K562 (cell line): ENCODE data around the gene TMEM87B. TPM values are rescaled to one million over a fixed set of nuclear protein-coding genes. Genes with fewer than 3 reads are reported as not detected.

Experiments used
- BRD9 ChIP-seq: fragments of 450-650 bp; IDR thresholded peaks from 2 replicates; pipeline ENCODE4 v1.6.1; 2018; ENCODE audit warnings: low read depth; ENCODE audit not compliant: partially characterized antibody
- C11orf30 ChIP-seq: fragments of 450-650 bp; IDR thresholded peaks from 2 replicates; pipeline ENCODE4 v1.6.1; 2016; ENCODE audit warnings: low read depth, mild to moderate bottlenecking
- FOXM1 ChIP-seq, 2 experiments: fragments of 450-650 bp in 1 of 2; sonication (generic) in 1 of 2; formaldehyde crosslinking in 1 of 2; IDR thresholded peaks; 2 replicates each; pipeline versions ENCODE4 v1.6.1 to v1.9.0; 2017 to 2022; ENCODE audit warnings: low read depth in 2 of 2, mild to moderate bottlenecking in 2 of 2, missing genetic modification reagents in 1 of 2, moderate library complexity in 1 of 2
- HNRNPUL1 ChIP-seq: fragments of 200-400 bp; formaldehyde crosslinking; IDR thresholded peaks from 2 replicates; pipeline ENCODE4 v1.6.1; 2017; ENCODE audit warnings: low read length
- HOMEZ ChIP-seq: fragments of 250-450 bp; sonication (Bioruptor Pico); IDR thresholded peaks from 2 replicates; pipeline ENCODE4 v1.4.0; 2020; ENCODE audit warnings: mild to moderate bottlenecking, moderate library complexity
- HOXB6 ChIP-seq: fragments of 250-450 bp; sonication (Bioruptor Pico); IDR thresholded peaks from 2 replicates; pipeline ENCODE4 v1.5.1; 2022; ENCODE audit warnings: mild to moderate bottlenecking, borderline replicate concordance
- ID3 ChIP-seq, 2 experiments: fragments of 250-450 bp in 1 of 2; fragments of 450-650 bp in 1 of 2; sonication (Bioruptor Pico) in 1 of 2; IDR thresholded peaks; 2 replicates each; pipeline versions ENCODE4 v1.6.1 to v1.8.0; 2016 to 2021; ENCODE audit warnings: mild to moderate bottlenecking in 2 of 2, moderate library complexity in 2 of 2, missing compliant biosample characterization in 1 of 2, missing genetic modification characterization in 1 of 2
- NFE2L1 ChIP-seq: fragments of 450-650 bp; IDR thresholded peaks from 2 replicates; pipeline ENCODE4 v1.6.1; 2016; ENCODE audit warnings: missing genetic modification characterization, low read depth, mild to moderate bottlenecking, missing compliant biosample characterization, moderate library complexity, borderline replicate concordance
- RBM17 ChIP-seq: fragments of 200-400 bp; formaldehyde crosslinking; IDR thresholded peaks from 2 replicates; pipeline ENCODE4 v1.6.1; 2017; ENCODE audit warnings: low read depth, mild to moderate bottlenecking, low read length, borderline replicate concordance
- SREBF1 ChIP-seq: fragments of 150-350 bp; IDR thresholded peaks from 2 replicates; pipeline ENCODE4 v1.6.1; 2014; ENCODE audit warnings: antibody characterized with exemption, low read depth, low read length, borderline replicate concordance
- TFE3 ChIP-seq: fragments of 450-650 bp; formaldehyde crosslinking; IDR thresholded peaks from 2 replicates; pipeline ENCODE4 v1.4.0; 2020; ENCODE audit warnings: mild to moderate bottlenecking, mixed read lengths
- THRAP3 ChIP-seq: fragments of 450-650 bp; IDR thresholded peaks from 2 replicates; pipeline ENCODE4 v1.6.1; 2016; ENCODE audit warnings: mild to moderate bottlenecking, inconsistent platforms, borderline replicate concordance
- U2AF2 ChIP-seq: fragments of 200-400 bp; formaldehyde crosslinking; optimal IDR thresholded peaks from 2 replicates; pipeline ENCODE3; 2017; ENCODE audit warnings: low read depth, mild to moderate bottlenecking, low read length
- WHSC1 ChIP-seq: IDR thresholded peaks from one replicate; pipeline ENCODE4 v1.6.1; 2012; ENCODE audit warnings: low read length, control low read depth, inconsistent platforms
- ZKSCAN1 ChIP-seq: fragments of 150-350 bp; IDR thresholded peaks from 2 replicates; pipeline ENCODE4 v1.6.1; 2016; ENCODE audit warnings: low read depth, low read length
- ZNF134 ChIP-seq: fragments of 250-450 bp; sonication (Bioruptor Pico); conservative IDR thresholded peaks from 2 replicates; pipeline ENCODE4 v1.4.0; 2020
- ZNF224 ChIP-seq: sonication (generic); formaldehyde crosslinking; IDR thresholded peaks from 2 replicates; pipeline ENCODE4 v1.8.0; 2022; ENCODE audit warnings: mild to moderate bottlenecking, missing genetic modification reagents
- ZNF277 ChIP-seq: fragments of 250-450 bp; sonication (Bioruptor Pico); IDR thresholded peaks from 2 replicates; pipeline ENCODE4 v1.8.0; 2022; ENCODE audit warnings: inconsistent platforms, mild to moderate bottlenecking, moderate library complexity, borderline replicate concordance
- ZNF311 ChIP-seq: fragments of 250-450 bp; sonication (Bioruptor Pico); IDR thresholded peaks from 2 replicates; pipeline ENCODE4 v1.4.0; 2020; ENCODE audit warnings: mild to moderate bottlenecking, moderate library complexity
- ZNF780A ChIP-seq: fragments of 250-450 bp; sonication (Bioruptor Pico); IDR thresholded peaks from 2 replicates; pipeline ENCODE4 v1.5.0; 2021; ENCODE audit warnings: mild to moderate bottlenecking
- polyA plus RNA-seq, 8 experiments: library from polyadenylated mRNA; depleted of rRNA in 4 of 8; stranded (reverse) in 5 of 8; unstranded in 3 of 8; fragments of >200 nt; fragmentation: Nextera tagmentation in 2 of 8; fragmentation: Illumina TruSeq in 1 of 8; extraction: Ambion mirVana in 2 of 8; extraction: Trizol in 1 of 8; gene quantifications; 2 replicates each; pipeline versions ENCODE4 v1.2.1 to v1.2.3, GENCODE V29; 2011 to 2014; ENCODE audit warnings: inconsistent platforms in 1 of 8, missing spikeins in 1 of 8
- total RNA-seq, 7 experiments: library from RNA; depleted of rRNA in 6 of 7; stranded (reverse); fragments of >200 nt in 6 of 7; fragmentation: Illumina TruSeq in 2 of 7; extraction: Trizol in 2 of 7; gene quantifications; 2 replicates each; pipeline versions ENCODE4 v1.2.1 to v1.2.3, GENCODE V29; 2011 to 2021; ENCODE audit warnings: low replicate concordance in 1 of 7

Gene TMEM87B
- total and polyA plus RNA-seq, 9 of the 15 experiments (the other 6 are each of a cell fraction or from before 2014, with no cell fraction given) = 3.7 to 17.1 (median 11.0) TPM

- TF ChIP-seq TFE3 = no peak; the same call in 1 of the 2 replicates
- no peak for TF ChIP-seq ZKSCAN1
- TF ChIP-seq HOMEZ = no peak
- TF ChIP-seq ZNF780A = no peak
- TF ChIP-seq ZNF224 (CRISPR knock-in tag) = 0 out of 2 replicates have a peak, but pooled peaks have one; percentile 15
- TF ChIP-seq ZNF277 = no peak
- peak; percentile 36; the same call in 1 of the 2 replicates for TF ChIP-seq FOXM1 (IDR thresholded peaks at IDR 0.05; ENCODE audit: low read depth)
- peak; percentile 83; the same call in 1 of the 2 replicates for TF ChIP-seq FOXM1 (CRISPR knock-in tag; IDR thresholded peaks at IDR 0.05; ENCODE audit: low read depth)
- TF ChIP-seq NFE2L1 (tag) = no peak
- TF ChIP-seq RBM17 = no peak
- no peak for TF ChIP-seq HOXB6
- no peak for TF ChIP-seq U2AF2
- no peak for TF ChIP-seq ID3 (CRISPR knock-in tag; IDR thresholded peaks at IDR 0.05)
- no peak for TF ChIP-seq ID3 (tag; IDR thresholded peaks at IDR 0.05)
- no peak for TF ChIP-seq BRD9
- TF ChIP-seq SREBF1 = no peak
- TF ChIP-seq ZNF134 (CRISPR knock-in tag) = no peak
- TF ChIP-seq WHSC1 = no peak
- TF ChIP-seq HNRNPUL1 = no peak
- TF ChIP-seq ZNF311 (CRISPR knock-in tag) = no peak; the same call in 1 of the 2 replicates
- no peak for TF ChIP-seq THRAP3
- TF ChIP-seq C11orf30 = no peak
These were observed at the start of gene TMEM87B (continued) for GRCh38 chr2:112054847-112055729.
